Suprapubic skin (tissue), 4 donors: ENCODE results near the gene SRMS.

Experiments
- CTCF ChIP-seq, 2 donors: fragments of 200-600 bp in 1 of 2; fragments of 450-650 bp in 1 of 2; sonication (generic) in 1 of 2; IDR thresholded peaks; one replicate each; pipeline ENCODE4 v1.5.1; 2016 to 2019; ENCODE audit warnings: antibody characterized with exemption in 2 of 2, mild to moderate bottlenecking in 1 of 2, moderate library complexity in 1 of 2
- POLR2A ChIP-seq, 2 donors: fragments of 450-650 bp; IDR thresholded peaks; one replicate each; pipeline ENCODE4 v1.6.1; 2017; ENCODE audit warnings: antibody characterized with exemption in 2 of 2, mild to moderate bottlenecking in 2 of 2, moderate library complexity in 2 of 2
- POLR2AphosphoS5 ChIP-seq, 3 donors: sonication (generic); formaldehyde crosslinking; IDR thresholded peaks; one replicate each; pipeline ENCODE4 v1.6.1; 2017; ENCODE audit warnings: antibody characterized with exemption in 3 of 3

DNA sequence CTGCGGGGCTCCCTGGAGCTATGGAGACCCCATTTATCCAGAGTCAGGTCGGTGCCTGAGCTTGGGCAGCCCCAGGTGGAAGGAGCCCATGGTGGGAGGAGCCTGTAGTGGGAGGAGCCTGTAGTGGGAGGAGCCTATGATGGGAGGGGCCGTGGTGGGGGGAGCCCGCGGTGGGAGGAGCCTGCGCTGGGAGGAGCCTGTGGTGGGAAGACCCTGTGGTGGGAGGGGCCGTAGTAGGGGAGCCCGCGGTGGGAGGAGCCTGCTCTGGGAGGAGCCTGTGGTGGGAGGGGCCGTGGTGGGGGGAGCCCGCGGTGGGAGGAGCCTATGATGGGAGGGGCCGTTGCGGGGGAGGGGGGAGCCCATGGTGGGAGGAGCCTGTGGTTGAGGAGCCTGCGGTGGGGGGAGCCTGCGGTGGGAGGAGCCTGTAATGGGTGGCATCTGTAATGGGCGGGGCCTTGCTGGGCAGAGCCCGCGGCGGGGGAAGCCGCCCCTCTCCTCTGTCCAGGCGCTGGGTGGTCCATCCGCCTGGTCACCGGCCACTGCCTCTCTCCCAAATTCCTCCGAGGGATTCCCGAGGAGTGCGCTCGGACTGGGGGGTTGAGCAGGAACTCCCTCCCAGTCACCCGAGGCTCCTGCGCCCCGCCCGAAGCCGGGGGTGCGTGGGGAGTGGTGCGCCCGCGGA, 5.8 kb upstream of the SRMS start:
- no peak for TF ChIP-seq POLR2AphosphoS5 (IDR thresholded peaks at IDR 0.05)
- TF ChIP-seq POLR2A (IDR thresholded peaks at IDR 0.05): no peak
- no peak for TF ChIP-seq CTCF (IDR thresholded peaks at IDR 0.05)
